ENCODE results near the gene DTNBP1.

Gene DTNBP1

GRCh38 chr6:15511248-15512125 is 151.3 kb downstream of the DTNBP1 start:
- DNase-seq = no peak

- DNase-seq = no peak
These were observed 152.1 kb downstream of the DTNBP1 start for GRCh38 chr6:15510536-15511247.

GRCh38 chr6:15510121-15510520 is 152.7 kb downstream of the DTNBP1 start:
- no peak for DNase-seq

GRCh38 chr6:15509335-15509933 is 153.4 kb downstream of the DTNBP1 start:
- DNase-seq = no peak

- DNase-seq = no peak
These were observed 153.9 kb downstream of the DTNBP1 start for GRCh38 chr6:15508931-15509330.

GRCh38 chr6:15508441-15508871 is 154.4 kb downstream of the DTNBP1 start:
- no peak for DNase-seq

GRCh38 chr6:15507746-15508145 is 155.1 kb downstream of the DTNBP1 start:
- no peak for DNase-seq

- no peak for DNase-seq
These were observed 155.6 kb downstream of the DTNBP1 start for GRCh38 chr6:15507221-15507620.

GRCh38 chr6:15506066-15506465 is 156.8 kb downstream of the DTNBP1 start:
- DNase-seq = no peak

GRCh38 chr6:15505463-15505918 is 157.3 kb downstream of the DTNBP1 start:
- no peak for DNase-seq

GRCh38 chr6:15504581-15505350 is 158.1 kb downstream of the DTNBP1 start:
- no peak for DNase-seq

GRCh38 chr6:15504040-15504495 is 158.8 kb downstream of the DTNBP1 start:
- no peak for DNase-seq

- no peak for DNase-seq
These were observed 159.5 kb downstream of the DTNBP1 start for GRCh38 chr6:15503346-15503680.

- no peak for DNase-seq
These were observed 160.1 kb downstream of the DTNBP1 start for GRCh38 chr6:15502446-15503345.

- DNase-seq = no peak
These were observed 160.9 kb downstream of the DTNBP1 start for GRCh38 chr6:15501826-15502445.

- no peak for DNase-seq
These were observed 161.7 kb downstream of the DTNBP1 start for GRCh38 chr6:15500901-15501825.

GRCh38 chr6:15500078-15500740 is 162.6 kb downstream of the DTNBP1 start:
- DNase-seq = no peak

GRCh38 chr6:15499591-15499990 is 163.2 kb downstream of the DTNBP1 start:
- DNase-seq = no peak

GRCh38 chr6:15499125-15499524 is 163.7 kb downstream of the DTNBP1 start:
- no peak for DNase-seq

- DNase-seq = no peak
These were observed 164.2 kb downstream of the DTNBP1 start for GRCh38 chr6:15498640-15499039.

All from activated naive CD4-positive, alpha-beta T cell treated with Interleukin-2 at 50 U/mL for 16 hours (primary cell).